ENCODE results near the gene POU5F1.
A peak's percentile ranks its signal among the peaks of the same experiment; 100 is the strongest.
"Not testable (repeated sequence)": the region's sequence is repeated elsewhere in the genome, so short reads cannot be mapped to it uniquely, and the experiment has no call there.

POU5F1 gene

GRCh38 chr6:31189223-31189622 is 18.7 kb upstream of the POU5F1 start:
- H3K4me1 ChIP-seq (ENCODE audit: control insufficient read depth, insufficient read depth, low read length); H3K9ac ChIP-seq (ENCODE audit: low read length in 2 of 2); H3K36me3 ChIP-seq (ENCODE audit: control insufficient read depth in 2 of 2, insufficient read depth in 2 of 2, low read length in 2 of 2); H3K27me3 ChIP-seq (ENCODE audit: control insufficient read depth in 1 of 2, insufficient read depth in 2 of 2, low read length in 2 of 2); H3K9me3 ChIP-seq (ENCODE audit: control insufficient read depth in 2 of 2, low read length in 2 of 2); H3K27ac ChIP-seq (ENCODE audit: low read length); H3K4me3 ChIP-seq (ENCODE audit: low read length in 2 of 2): not testable (repeated sequence)

DNA sequence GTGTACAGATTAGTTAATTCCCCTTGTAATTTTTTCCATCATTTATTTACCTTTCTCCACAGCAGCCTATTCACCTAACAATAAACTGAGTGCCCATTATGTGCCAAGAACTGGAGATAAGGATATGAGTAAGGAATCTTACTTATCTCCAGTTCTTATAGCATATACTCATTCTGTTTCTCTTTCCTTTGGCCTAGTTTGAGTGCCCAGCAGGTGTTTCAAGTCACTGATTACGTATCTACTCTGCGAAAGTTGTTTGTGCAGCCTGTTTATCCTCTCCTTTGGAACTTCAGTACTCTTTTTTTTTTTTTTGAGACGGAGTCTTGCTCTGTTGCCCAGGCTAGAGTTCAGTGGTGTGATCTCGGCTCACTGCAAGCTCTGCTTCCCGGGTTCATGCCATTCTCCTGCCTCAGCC is 17.3 kb upstream of the POU5F1 start:
- H3K27ac ChIP-seq (ENCODE audit: low read length): no peak overlapping the region
- no peaks in the 10 kb centered on the region for H3K9me3 ChIP-seq (ENCODE audit: control insufficient read depth in 2 of 2, low read length in 2 of 2)
- no peaks in the 10 kb centered on the region for H3K27me3 ChIP-seq (ENCODE audit: control insufficient read depth in 1 of 2, insufficient read depth in 2 of 2, low read length in 2 of 2)
- H3K4me1 ChIP-seq (ENCODE audit: control insufficient read depth, insufficient read depth, low read length): no peaks in the 10 kb centered on the region
- no peak overlapping the region for H3K4me3 ChIP-seq (ENCODE audit: low read length in 2 of 2)
- H3K9ac ChIP-seq (ENCODE audit: low read length in 2 of 2): no peak overlapping the region
- H3K36me3 ChIP-seq (ENCODE audit: control insufficient read depth in 2 of 2, insufficient read depth in 2 of 2, low read length in 2 of 2): no peaks in the 10 kb centered on the region

GRCh38 chr6:31186052-31186734 is 15.7 kb upstream of the POU5F1 start:
- Histone ChIP-seq H3K27me3 (ENCODE audit: control insufficient read depth in 1 of 2, insufficient read depth in 2 of 2, low read length in 2 of 2) (no peaks in the 10 kb centered on the region), H3K4me3 (ENCODE audit: low read length in 2 of 2) (peak overlapping the region in 1 of 2 donors; percentile 29), H3K9ac (ENCODE audit: low read length in 2 of 2) (peak overlapping the region; percentile 15 to 21), H3K27ac (ENCODE audit: low read length) (peak overlapping the region; percentile 24), H3K4me1 (ENCODE audit: control insufficient read depth, insufficient read depth, low read length) (no peaks in the 10 kb centered on the region), H3K36me3 (ENCODE audit: control insufficient read depth in 2 of 2, insufficient read depth in 2 of 2, low read length in 2 of 2) (no peaks in the 10 kb centered on the region), H3K9me3 (ENCODE audit: control insufficient read depth in 2 of 2, low read length in 2 of 2) (no peaks in the 10 kb centered on the region)

GRCh38 chr6:31185695-31186051 is 15.2 kb upstream of the POU5F1 start:
- H3K9me3 ChIP-seq (ENCODE audit: control insufficient read depth in 2 of 2, low read length in 2 of 2); H3K36me3 ChIP-seq (ENCODE audit: control insufficient read depth in 2 of 2, insufficient read depth in 2 of 2, low read length in 2 of 2); H3K9ac ChIP-seq (ENCODE audit: low read length in 2 of 2); H3K4me1 ChIP-seq (ENCODE audit: control insufficient read depth, insufficient read depth, low read length); H3K27me3 ChIP-seq (ENCODE audit: control insufficient read depth in 1 of 2, insufficient read depth in 2 of 2, low read length in 2 of 2): not testable (repeated sequence)
- Histone ChIP-seq H3K4me3 (ENCODE audit: low read length in 2 of 2) (peak overlapping the region in 1 of 2 donors; percentile 29), H3K27ac (ENCODE audit: low read length) (peak overlapping the region; percentile 24)

DNA sequence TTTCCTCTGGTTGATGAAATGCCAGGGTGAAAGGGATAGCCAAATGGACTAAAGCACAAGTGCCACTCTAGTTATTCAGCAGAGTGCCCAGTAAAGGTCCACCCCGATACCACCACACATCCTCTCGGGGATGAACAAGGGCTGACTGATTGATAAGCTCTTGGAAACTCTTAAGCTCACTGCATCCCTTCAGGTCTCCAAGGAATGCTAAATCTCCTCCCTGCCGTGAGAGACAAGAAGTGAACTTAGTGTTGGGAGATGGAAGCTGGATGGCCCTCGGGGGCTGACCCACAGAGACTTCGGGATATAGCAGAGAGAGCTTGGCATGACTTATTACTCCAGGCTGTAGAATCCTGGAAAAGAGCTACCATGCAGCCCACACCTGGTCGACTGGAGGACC is 13.4 kb upstream of the POU5F1 start:
- not testable (repeated sequence) for H3K4me1 ChIP-seq (ENCODE audit: control insufficient read depth, insufficient read depth, low read length); H3K9me3 ChIP-seq (ENCODE audit: control insufficient read depth in 2 of 2, low read length in 2 of 2); H3K27me3 ChIP-seq (ENCODE audit: control insufficient read depth in 1 of 2, insufficient read depth in 2 of 2, low read length in 2 of 2); H3K27ac ChIP-seq (ENCODE audit: low read length); H3K4me3 ChIP-seq (ENCODE audit: low read length in 2 of 2); H3K36me3 ChIP-seq (ENCODE audit: control insufficient read depth in 2 of 2, insufficient read depth in 2 of 2, low read length in 2 of 2); H3K9ac ChIP-seq (ENCODE audit: low read length in 2 of 2)

- H3K36me3 ChIP-seq (ENCODE audit: control insufficient read depth in 2 of 2, insufficient read depth in 2 of 2, low read length in 2 of 2); H3K27me3 ChIP-seq (ENCODE audit: control insufficient read depth in 1 of 2, insufficient read depth in 2 of 2, low read length in 2 of 2); H3K4me3 ChIP-seq (ENCODE audit: low read length in 2 of 2); H3K4me1 ChIP-seq (ENCODE audit: control insufficient read depth, insufficient read depth, low read length); H3K9me3 ChIP-seq (ENCODE audit: control insufficient read depth in 2 of 2, low read length in 2 of 2); H3K27ac ChIP-seq (ENCODE audit: low read length); H3K9ac ChIP-seq (ENCODE audit: low read length in 2 of 2): not testable (repeated sequence)
Observed at GRCh38 chr6:31183287-31183686, 12.8 kb upstream of the POU5F1 start.

GRCh38 chr6:31180500-31180899 is 10.0 kb upstream of the POU5F1 start:
- Histone ChIP-seq H3K27me3 (ENCODE audit: control insufficient read depth in 1 of 2, insufficient read depth in 2 of 2, low read length in 2 of 2) (no peaks in the 10 kb centered on the region), H3K4me1 (ENCODE audit: control insufficient read depth, insufficient read depth, low read length) (peaks cover 6% of the 10 kb centered on the region), H3K4me3 (ENCODE audit: low read length in 2 of 2) (peak overlapping the region; percentile 60 to 73), H3K36me3 (ENCODE audit: control insufficient read depth in 2 of 2, insufficient read depth in 2 of 2, low read length in 2 of 2) (no peaks in the 10 kb centered on the region), H3K9ac (ENCODE audit: low read length in 2 of 2) (peak overlapping the region; percentile 55 to 80), H3K9me3 (ENCODE audit: control insufficient read depth in 2 of 2, low read length in 2 of 2) (no peaks in the 10 kb centered on the region), H3K27ac (ENCODE audit: low read length) (no peak overlapping the region)

- peak overlapping the region; percentile 60 to 73 for H3K4me3 ChIP-seq (ENCODE audit: low read length in 2 of 2)
- H3K36me3 ChIP-seq (ENCODE audit: control insufficient read depth in 2 of 2, insufficient read depth in 2 of 2, low read length in 2 of 2): no peaks in the 10 kb centered on the region
- no peaks in the 10 kb centered on the region for H3K27me3 ChIP-seq (ENCODE audit: control insufficient read depth in 1 of 2, insufficient read depth in 2 of 2, low read length in 2 of 2)
- no peaks in the 10 kb centered on the region for H3K9me3 ChIP-seq (ENCODE audit: control insufficient read depth in 2 of 2, low read length in 2 of 2)
- no peak overlapping the region for H3K27ac ChIP-seq (ENCODE audit: low read length)
- H3K4me1 ChIP-seq (ENCODE audit: control insufficient read depth, insufficient read depth, low read length): peaks cover 6% of the 10 kb centered on the region
- H3K9ac ChIP-seq (ENCODE audit: low read length in 2 of 2): peak overlapping the region; percentile 55 to 80
Observed at GRCh38 chr6:31179896-31180295, 9.4 kb upstream of the POU5F1 start.

- no peak overlapping the region for H3K9ac ChIP-seq (ENCODE audit: low read length in 2 of 2)
- H3K4me3 ChIP-seq (ENCODE audit: low read length in 2 of 2): no peak overlapping the region
- no peaks in the 10 kb centered on the region for H3K9me3 ChIP-seq (ENCODE audit: control insufficient read depth in 2 of 2, low read length in 2 of 2)
- no peaks in the 10 kb centered on the region for H3K27me3 ChIP-seq (ENCODE audit: control insufficient read depth in 1 of 2, insufficient read depth in 2 of 2, low read length in 2 of 2)
- H3K4me1 ChIP-seq (ENCODE audit: control insufficient read depth, insufficient read depth, low read length): peaks cover 6% of the 10 kb centered on the region
- H3K27ac ChIP-seq (ENCODE audit: low read length): no peak overlapping the region
- no peaks in the 10 kb centered on the region for H3K36me3 ChIP-seq (ENCODE audit: control insufficient read depth in 2 of 2, insufficient read depth in 2 of 2, low read length in 2 of 2)
Observed at GRCh38 chr6:31179042-31179386, 8.5 kb upstream of the POU5F1 start.

DNA sequence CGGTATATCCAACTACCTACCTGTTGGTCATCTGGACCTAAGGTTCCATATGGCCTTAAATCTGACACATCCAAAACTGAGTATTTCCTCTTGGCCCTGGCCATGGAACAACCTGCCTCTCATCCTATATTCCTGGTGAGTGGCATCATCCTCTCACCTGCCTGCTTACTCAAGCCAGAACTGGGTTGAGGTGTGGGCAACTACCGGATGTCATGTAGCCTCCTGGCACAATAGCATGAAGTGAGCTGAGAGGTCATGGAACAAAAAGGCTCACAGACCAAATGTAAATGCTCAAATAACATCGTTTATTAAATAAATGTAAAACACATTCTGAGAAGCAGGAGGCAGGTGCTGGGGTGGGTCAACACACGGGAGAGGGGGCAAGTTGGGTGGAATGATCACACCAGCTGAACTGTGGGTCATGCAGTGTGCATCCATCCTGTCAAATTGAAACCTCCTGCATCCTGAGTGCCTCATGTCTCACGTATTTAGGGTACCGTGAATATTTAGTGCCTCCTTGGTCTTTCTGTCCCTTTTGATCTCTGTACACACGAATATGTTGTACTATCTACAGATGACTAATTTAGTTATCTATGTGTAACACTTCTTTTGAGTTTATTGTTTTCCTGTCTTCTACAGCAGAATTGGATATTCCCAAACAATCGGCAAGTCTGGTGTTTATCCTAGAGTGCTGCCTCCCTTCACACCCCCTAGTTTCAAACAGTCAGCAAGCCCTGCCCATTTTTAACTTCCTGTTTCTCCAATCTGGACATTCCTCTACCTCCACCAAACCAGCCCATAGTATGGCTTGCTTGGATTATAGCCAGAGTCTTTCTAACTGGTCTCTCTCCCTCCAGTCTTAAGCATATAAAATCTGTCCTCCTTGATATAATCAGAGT is 7.9 kb upstream of the POU5F1 start:
- Histone ChIP-seq H3K9ac (ENCODE audit: low read length in 2 of 2) (no peak overlapping the region), H3K4me3 (ENCODE audit: low read length in 2 of 2) (no peak overlapping the region), H3K36me3 (ENCODE audit: control insufficient read depth in 2 of 2, insufficient read depth in 2 of 2, low read length in 2 of 2) (no peaks in the 10 kb centered on the region), H3K27ac (ENCODE audit: low read length) (no peak overlapping the region), H3K9me3 (ENCODE audit: control insufficient read depth in 2 of 2, low read length in 2 of 2) (no peaks in the 10 kb centered on the region), H3K4me1 (ENCODE audit: control insufficient read depth, insufficient read depth, low read length) (peaks cover 6% of the 10 kb centered on the region), H3K27me3 (ENCODE audit: control insufficient read depth in 1 of 2, insufficient read depth in 2 of 2, low read length in 2 of 2) (no peaks in the 10 kb centered on the region)

- Histone ChIP-seq H3K4me3 (ENCODE audit: low read length in 2 of 2) (no peak overlapping the region), H3K27me3 (ENCODE audit: control insufficient read depth in 1 of 2, insufficient read depth in 2 of 2, low read length in 2 of 2) (no peaks in the 10 kb centered on the region), H3K36me3 (ENCODE audit: control insufficient read depth in 2 of 2, insufficient read depth in 2 of 2, low read length in 2 of 2) (no peaks in the 10 kb centered on the region), H3K9ac (ENCODE audit: low read length in 2 of 2) (no peak overlapping the region), H3K4me1 (ENCODE audit: control insufficient read depth, insufficient read depth, low read length) (peaks cover 6% of the 10 kb centered on the region), H3K27ac (ENCODE audit: low read length) (no peak overlapping the region), H3K9me3 (ENCODE audit: control insufficient read depth in 2 of 2, low read length in 2 of 2) (no peaks in the 10 kb centered on the region)
Observed at GRCh38 chr6:31175971-31176370, 5.5 kb upstream of the POU5F1 start.

Measured in stomach smooth muscle (tissue), 2 donors.